GM18873 (cell line): ENCODE data around the gene LCOR.
"Not testable (repeated sequence)": the region's sequence is repeated elsewhere in the genome, so short reads cannot be mapped to it uniquely, and the experiment has no call there.

Experiments
- ATAC-seq: cut with Tn5 transposase; IDR thresholded peaks from one replicate; pipeline ENCODE4 v1.9.1; 2021; ENCODE audit warnings: mild to moderate bottlenecking, moderate library complexity, moderate number of reproducible peaks; ENCODE audit not compliant: unreplicated experiment, low FRiP score

The LCOR gene

GRCh38 chr10:96835899-96836298 lies 3.8 kb downstream of the LCOR start:
- ATAC-seq = no peak

- ATAC-seq = no peak
Observed at GRCh38 chr10:96838529-96838928, 6.4 kb downstream of the LCOR start.

DNA sequence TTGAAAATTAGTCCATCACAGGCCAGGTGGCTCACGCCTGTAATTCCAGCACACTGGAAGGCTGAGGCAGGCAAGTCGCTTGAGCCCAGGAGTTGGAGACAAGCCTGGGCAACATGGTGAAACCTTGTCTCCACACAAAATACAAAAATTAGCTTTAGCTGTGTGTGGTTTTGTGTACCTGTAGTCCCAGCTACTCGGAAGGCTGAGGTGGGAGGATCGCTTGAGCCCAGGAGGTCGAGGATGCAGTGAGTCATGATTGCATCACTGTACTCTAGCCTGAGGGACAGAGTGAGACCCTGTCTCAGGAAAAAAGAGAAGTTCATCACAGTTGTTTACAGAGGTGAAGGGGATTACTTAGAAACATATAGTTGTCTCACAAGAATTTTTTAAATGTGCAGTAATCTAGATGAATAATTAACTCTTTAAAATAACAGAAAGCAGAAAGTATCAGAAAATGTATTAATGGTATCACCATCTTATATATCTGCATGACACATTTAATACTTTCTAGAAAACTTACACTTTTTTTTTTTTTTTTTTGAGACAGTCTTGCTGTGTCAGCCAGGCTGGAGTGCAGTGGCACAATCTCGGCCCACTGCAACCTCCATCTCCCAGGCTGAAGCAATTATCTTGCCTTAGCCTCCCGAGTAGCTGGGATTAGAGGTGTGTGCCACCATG lies 8.9 kb downstream of the LCOR start:
- ATAC-seq = no peak

DNA sequence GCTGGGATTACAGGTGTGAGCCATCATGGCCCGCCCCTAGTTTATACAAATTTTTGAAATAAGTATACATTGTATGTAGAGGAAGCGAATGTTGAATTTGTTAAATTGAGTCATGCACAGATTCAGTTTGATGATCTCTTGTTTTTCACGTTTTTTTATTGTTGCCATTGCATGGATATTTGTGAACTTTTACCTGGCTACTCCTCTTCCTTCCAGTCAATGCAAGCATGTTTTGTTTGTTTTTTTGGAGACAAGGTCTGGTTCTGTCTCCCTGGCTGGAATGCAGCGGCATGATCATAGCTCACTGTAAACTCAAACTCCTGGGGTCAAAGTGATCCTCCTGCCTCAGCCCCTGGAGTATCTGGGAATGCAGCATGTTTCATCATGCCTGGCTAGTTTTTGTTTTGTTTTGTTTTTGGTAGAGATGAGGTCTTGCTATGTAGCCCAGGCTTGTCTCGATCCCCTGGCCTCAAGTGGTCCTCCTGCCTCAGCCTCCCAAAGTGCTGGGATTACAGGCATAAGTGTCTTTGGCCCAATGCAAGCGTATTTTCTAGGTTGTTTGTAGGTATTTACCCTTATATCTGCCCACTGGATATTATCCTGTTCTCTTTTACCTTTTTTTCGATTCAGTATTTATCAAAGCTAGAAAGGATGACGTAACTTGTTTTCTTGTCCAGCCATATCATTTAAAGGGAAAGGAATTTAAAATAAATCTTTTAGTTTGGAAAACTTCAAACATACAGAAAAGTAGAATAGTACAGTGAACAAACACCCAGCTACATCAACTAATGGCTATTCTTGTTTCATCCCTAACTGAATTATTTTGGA lies 11.0 kb downstream of the LCOR start:
- no peak for ATAC-seq

- no peak for ATAC-seq
Observed at GRCh38 chr10:96843823-96844222, 11.7 kb downstream of the LCOR start.

- ATAC-seq = no peak
Observed at GRCh38 chr10:96846395-96846794, 14.3 kb downstream of the LCOR start.

DNA sequence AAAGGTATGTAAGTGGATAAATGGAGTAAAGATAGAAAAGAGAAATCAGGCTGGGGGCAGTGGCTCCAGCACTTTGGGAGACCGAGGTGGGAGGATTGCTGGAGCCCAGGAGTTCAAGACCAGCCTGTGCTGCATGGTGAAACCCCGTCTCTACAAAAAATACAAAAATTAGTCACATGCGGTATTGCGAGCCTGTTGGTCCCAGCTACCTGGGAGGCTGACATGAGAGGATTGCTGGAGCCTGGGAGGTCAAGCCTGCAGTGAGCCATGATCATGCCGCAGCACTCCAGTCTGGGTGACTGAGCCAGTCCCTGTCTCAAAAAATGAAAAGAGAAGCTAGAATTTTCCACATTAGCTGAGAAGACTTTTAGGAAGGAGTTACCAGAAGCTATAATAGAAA lies 14.8 kb downstream of the LCOR start:
- no peak for ATAC-seq

DNA sequence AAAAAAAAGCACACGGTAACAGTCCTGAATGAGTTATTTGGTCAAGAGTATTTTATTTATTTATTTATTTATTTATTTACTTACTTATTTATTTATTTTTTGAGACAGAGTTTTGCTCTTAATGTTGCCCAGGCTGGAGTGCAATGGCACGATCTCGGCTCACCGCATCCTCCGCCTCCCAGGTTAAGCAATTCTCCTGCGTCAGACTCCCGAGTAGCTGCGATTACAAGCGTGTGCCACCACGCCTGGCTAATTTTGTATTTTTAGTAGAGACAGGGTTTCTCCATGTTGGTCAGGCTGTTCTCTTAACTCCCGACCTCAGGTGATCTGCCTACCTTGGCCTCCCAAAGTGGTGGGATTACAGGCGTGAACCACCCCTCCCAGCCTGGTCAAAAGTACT lies 15.3 kb downstream of the LCOR start:
- not testable (repeated sequence) for ATAC-seq

DNA sequence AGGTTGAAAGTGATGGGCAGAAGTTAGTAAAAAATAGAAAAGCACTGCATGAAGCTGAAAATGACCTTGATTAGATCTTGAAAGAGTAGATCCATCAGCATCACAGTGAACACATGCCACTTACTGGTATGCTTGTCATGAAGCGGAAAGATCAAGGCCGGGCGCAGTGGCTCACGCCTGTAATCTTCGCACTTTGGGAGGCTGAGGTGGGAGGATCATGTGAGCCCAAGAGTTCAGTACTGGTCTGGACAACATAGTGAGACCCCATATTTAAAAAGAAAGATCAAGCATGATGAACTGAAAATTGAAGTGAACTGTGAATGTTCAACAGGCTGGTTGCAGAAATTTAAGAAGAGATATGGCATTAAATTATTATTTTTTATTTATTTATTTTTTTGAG lies 18.0 kb downstream of the LCOR start:
- no peak for ATAC-seq

- ATAC-seq = no peak
Observed at GRCh38 chr10:96850825-96851224, 18.7 kb downstream of the LCOR start.

GRCh38 chr10:96851281-96851680 lies 19.2 kb downstream of the LCOR start:
- ATAC-seq = no peak

GRCh38 chr10:96856317-96856716 lies 24.2 kb downstream of the LCOR start:
- ATAC-seq = no peak

- ATAC-seq = no peak
Observed at GRCh38 chr10:96857301-96858012, 25.4 kb downstream of the LCOR start.

DNA sequence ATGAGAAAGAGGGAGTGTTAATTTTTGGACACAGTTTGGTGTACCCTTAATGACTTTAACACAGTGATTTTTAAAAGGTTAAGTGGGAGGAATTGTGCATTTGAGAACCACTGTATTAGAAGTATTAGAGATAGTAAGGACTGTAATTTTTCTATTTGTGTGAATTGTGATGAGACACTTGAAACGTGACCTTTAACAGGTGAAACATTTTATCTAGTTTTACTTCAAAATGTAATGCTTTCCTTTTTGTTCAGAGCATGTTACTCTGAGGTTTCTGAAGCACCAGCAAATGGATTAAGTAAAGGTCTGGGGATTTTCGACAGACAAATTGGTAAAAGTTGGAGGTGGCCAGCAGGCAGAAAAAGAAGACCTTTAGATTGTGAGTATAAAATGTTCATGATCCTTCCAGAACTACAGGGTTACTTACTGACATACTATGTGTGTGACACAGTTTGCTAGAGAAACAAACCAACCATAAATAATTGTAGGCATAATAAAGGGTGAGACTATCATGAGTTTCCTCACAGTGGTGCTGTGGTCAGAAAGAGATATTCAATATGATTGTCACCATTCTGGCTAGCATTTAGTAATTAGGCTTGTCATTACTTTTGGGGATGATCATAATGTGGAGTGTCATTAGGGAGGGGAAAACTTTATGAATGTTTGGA lies 26.1 kb downstream of the LCOR start:
- no peak for ATAC-seq

- ATAC-seq = no peak
Observed at GRCh38 chr10:96858706-96859050, 26.6 kb downstream of the LCOR start.

DNA sequence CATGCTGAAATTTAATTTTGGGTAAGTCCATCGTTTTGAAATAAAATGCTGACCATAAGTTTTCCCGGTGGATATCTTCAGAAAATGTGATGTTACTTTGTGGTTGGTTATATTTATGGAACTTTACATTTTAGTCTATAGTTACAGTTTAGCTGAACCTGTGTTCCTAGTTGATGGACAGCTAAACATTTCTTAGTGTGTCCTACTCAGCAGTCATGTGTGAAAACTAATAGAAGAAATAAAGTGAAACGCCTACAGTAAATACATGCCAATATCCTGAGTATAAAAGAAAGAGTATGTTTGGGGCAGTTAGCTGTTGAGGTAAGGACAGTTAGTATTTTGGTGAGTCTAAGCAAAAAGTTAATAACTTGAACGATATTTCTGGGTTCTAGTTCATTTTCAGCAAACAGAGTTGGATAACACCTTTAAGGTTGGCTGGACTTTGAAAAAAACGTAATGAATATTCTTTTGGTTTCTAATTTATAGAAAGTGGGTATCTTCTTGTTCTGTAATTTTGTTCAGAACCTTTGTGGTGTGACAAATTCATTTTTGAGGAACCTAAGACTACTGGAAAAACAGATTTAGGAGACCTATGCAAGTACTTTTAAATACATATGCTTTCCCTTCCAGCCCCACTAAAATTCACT lies 28.7 kb downstream of the LCOR start:
- no peak for ATAC-seq

DNA sequence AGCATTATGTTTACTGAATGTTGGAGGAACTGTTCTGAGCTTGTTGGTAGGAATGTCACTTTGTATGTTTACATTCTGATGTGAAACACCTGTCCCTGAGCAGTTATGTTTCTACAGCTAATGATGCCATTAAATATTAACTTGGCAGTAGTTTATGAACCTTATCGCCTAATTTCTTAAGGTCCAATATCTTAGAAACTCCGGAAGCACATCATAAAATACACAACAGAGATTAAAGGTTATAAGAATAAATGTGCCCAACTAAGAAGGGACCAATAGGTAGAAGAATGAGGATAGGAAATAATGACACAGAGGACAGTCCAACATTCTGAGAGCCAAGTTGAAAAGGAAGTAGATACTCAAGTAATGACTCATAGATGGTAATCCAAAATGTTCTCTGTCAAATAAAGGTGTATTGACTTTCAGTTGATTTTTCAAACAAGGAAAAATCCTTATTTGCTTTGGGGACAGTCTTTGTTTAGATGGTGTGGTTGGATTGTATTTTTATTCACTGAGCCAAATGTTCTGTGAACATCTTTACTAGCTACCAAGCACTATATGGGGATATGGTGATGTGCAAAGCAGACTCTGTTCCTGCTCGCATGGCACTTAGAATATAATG lies 31.9 kb downstream of the LCOR start:
- peak; percentile 69 for ATAC-seq

DNA sequence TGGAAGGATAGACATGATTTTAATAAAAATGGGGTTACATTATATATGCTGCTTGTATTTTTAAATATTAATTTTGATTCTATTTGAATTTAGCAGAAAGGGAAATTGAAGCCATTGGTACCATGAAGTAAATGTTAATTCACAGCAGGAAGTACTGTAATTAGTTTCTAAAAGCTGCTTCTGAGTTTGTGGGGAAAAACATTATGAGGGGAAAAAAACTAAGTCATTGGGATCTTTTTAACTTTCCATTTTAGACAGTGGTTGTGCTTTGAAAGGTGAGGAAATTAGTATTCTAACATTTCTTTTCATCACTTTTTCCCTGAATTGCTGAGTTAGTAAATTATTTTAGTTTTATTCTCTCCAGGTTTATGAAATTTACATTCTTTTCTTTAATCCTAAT lies 41.0 kb downstream of the LCOR start:
- no peak for ATAC-seq

- no peak for ATAC-seq
Observed at GRCh38 chr10:96873756-96874467, 41.8 kb downstream of the LCOR start.
